HTR-8/SVneo (cell line): ENCODE measurements around the gene RWDD4.

Experiments
- DNase-seq: peaks from one replicate; pipeline ENCODE4 v3.0.0; 2011; ENCODE audit warnings: low spot score, mixed read lengths; ENCODE audit not compliant: insufficient read length
- FAIRE-seq: peaks from 2 replicates; lab custom pipeline; 2011; peaks lifted over from hg19 to GRCh38; lab: Jason Lieb, UNC

The RWDD4 gene

DNA sequence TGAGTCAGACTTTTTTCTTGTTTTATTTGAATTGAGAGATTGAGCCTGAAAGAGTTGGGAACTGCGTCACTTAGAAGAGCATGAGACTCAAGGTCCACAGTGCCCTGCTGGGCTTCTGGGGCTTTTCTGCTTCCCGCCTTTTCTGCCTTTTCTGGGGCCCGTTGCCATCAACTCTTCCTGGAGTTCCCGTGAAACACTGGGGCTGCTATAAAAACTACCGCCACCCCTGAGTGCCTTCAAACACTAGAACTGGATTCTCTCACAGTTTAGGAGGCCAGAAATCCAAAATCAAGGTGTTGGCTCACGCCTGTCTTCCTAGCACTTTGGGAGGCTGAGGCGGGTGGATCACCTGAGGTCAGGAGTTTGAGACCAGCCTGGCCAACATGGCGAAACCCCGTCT lies 49.8 kb downstream of the RWDD4 start:
- FAIRE-seq: no peak
- DNase-seq: no peak

DNA sequence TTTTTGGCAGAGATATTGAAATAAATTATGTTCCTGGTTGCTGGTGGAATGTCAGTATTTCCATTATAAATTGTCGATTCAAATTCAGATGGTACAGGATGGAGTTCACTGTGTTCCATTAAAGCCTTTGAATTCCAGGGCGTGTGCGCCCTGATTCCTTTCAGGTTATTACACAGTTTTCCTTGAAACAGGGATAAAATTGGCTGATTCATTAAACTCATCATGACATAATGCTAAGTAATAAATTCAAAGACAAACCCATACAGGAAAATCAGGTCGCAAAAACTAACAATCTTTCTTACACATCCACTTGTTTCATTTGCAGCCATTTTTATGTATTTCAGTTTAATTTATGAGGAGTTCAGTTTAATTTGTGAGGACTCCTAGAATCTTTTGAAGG lies 51.1 kb downstream of the RWDD4 start:
- FAIRE-seq: no peak
- DNase-seq: no peak

DNA sequence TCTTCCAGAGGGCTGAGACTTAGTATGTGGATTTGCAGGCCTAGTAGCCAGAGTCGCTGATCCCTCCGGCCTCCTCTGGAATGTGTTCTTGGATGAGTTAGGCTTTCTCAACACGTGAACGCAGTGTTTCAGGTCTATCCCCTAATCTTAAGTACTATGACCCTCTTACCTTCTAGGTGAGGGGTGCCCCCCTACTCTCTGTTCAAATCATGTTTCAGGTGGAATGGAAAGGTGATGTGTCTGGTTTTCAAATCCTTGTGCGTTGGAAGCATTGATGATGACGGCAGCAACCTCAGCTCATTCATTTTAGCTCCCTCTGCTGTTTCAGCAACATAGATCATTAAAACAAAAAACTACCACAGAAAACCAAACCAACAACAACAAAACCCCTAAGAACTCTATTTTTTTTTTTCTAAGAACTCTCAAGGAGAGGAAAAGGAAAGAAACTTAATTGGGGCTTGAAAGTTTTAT lies 56.4 kb downstream of the RWDD4 start:
- no peak for DNase-seq
- FAIRE-seq: no peak

DNA sequence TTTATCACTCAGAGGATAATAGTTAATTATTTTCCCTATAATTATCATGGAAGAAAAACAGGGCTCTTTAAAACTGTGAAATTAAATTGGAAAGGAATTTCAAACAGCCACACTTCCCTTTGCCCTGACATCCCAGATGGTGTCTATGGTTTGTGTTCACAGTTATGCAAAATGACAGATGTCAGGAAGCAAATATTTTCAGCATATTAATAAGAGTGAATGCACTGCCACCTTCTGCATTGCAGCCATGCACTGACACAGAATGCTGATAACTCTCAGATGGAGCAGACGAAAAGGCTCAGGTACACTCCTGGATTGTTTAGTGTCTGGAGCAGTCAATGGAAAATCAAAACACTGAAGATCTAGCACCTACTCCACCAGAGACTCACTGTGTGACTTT lies 57.6 kb downstream of the RWDD4 start:
- no peak for DNase-seq

DNA sequence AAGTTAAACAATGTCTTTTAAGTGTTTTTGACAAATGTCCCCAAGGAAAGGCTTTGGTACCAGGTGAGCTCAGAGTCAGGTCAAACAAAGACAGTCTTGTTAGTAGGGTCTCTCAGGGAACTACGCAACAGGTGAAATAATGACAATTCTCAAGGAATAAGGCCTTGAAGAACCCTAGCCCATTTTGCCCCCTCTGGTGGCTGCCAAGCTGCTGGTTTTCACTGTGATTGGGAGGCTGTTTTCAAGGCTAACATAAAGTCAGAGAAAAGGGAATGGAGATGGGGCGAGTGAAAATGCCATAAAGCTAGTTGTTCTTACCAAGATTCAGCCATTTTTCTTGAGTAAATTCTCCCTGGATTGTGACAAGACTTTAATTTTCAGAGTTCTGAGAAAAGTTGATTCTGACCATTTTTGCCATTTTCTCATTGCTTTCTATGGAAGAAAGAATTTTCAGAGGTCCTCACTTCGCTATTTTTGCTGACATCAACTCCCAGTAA lies 58.7 kb downstream of the RWDD4 start:
- FAIRE-seq (no peak), DNase-seq (no peak)

More for the DNA sequence above, 57.6 kb downstream of the RWDD4 start:
- peak; percentile 72 for FAIRE-seq

DNA sequence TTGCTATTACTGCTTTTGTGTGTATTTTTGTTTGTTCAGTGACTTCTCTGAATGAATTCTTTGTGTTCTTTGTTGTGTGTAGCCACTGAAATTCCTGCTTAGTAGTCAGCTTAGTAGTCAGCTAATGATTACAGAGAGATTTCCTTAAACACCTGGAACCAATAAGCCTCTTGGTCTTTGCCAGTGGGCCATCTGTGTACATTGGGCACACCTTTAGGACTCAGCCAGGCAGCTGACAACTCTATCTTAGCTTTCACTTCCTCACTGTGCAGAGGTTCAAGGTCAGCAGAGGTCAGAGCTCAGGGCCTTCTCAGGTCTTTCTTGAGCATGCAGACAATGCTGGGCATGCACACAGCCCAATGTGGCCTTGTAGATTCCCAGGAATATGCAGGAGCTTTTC lies 59.3 kb downstream of the RWDD4 start:
- FAIRE-seq (no peak), DNase-seq (no peak)

DNA sequence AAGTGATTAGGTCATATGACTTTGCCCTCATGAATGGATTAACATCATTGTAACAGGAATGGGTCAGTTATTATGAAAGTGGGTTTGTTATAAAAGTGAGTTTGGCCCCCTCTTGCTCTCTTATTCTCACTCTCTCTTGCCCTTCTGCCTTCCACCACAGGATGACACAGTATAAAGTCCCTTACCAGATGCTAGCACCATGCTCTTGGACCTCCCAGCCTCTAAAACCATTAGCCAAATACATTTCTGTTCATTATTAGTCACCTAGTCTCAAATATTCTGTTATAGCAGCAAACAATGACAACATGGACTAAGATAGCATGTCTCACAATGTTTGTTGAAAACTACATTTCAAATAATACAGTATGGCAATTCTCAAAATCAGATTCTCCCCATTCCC lies 59.7 kb downstream of the RWDD4 start:
- no peak for FAIRE-seq
- no peak for DNase-seq

DNA sequence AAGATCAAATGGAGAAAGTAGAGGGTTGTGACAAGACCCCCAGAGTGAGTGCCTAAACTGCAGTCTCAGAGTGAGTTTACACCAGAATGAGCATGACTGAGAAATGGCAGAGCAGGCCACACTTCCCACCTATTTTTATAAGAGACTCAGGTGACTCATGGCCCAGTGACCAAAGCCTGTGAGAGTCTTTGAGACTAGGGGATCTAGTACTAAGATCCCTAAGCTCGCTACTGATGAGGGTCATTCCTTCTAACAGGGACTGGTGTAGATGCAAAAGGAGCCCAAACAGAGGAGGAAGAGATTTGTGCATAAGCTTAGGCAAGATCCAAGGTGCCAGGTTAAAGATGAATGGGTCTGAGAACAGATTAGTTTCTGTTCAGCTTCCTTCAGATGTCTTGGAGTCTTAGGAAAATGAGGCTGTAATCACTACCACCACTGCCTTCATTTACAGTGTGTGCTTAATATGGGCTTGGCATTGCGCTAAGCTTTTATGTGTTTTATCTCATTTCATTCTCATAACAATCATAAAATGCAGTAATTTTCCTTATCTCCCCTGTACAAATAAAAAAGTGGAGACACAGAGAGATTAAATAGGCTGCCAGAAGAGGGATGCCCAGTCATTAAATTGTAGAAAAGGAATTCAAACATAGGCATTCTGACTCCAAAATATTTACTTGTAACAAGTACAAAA lies 62.8 kb downstream of the RWDD4 start:
- DNase-seq: no peak
- no peak for FAIRE-seq

DNA sequence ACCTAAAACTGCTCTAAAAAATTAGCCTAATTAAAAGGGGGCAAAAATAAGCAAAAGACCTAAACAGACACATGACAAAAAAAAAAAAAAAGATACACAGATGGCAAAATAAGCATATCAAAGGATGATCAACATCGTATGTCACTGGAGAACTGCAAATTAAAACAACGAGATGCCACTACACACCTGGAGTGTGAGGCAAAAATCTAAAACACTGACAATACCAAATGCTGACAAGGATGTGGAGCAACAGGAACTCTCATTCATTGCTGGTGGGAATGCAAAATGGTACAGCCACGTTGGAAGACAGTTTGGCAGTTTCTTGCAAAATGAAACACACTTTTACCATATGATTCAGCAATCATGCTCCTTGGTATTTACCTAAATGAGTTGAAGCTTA lies 64.2 kb downstream of the RWDD4 start:
- FAIRE-seq (no peak), DNase-seq (no peak)

DNA sequence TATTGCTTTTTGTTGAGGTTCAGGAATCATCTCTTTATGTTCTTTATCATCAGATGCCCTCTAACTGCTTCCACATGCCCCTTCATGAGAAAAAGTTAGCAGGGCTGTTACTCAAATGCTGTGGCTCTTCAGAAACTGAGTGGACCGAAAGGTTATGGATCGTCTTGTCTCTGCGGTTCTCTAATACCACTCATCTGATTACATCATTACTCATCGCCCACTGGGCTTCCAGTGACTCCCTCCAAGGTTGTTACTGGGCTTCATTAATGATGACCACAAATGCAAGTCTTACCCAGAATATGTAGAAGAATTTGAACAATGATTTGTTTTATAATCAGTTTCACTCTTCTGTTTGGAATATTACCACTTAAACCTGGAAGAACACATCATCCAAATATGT lies 67.7 kb downstream of the RWDD4 start:
- FAIRE-seq (no peak), DNase-seq (no peak)
